ENCODE measurements around the gene LRRK1. TPM values are rescaled to one million over a fixed set of nuclear protein-coding genes. Genes with fewer than 3 reads are reported as not detected.

The LRRK1 gene
- polyA plus RNA-seq, 2 of the 4 experiments (the other 2 are of a cell fraction) = 12.2 to 17.7 TPM

DNA sequence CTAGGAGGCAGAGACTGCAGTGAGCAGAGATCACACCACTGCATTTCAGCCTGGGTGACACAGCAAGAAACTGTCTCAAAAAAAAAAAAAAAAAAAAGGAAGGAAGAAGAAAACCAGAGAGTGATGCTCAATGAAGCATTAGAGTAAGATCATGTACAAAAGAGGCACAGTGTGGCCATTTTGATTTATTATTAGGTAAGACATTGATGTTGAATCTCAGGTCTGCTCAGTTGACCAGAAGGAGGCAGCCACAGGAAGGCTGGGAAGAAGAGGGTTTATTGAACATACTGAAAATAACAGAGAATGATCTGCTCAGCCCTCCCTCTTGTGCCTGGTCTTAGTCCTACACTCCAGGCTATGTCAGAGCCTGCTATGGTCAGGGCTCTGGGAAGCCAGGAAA is 15.6 kb downstream of the LRRK1 start:
- POLR2A ChIA-PET = no interaction called here
- no peak for TF ChIP-seq SREBF2 (IDR thresholded peaks at IDR 0.05)
- no peak for TF ChIP-seq PHF8 (IDR thresholded peaks at IDR 0.05; ENCODE audit: borderline replicate concordance, low read depth)
- no peak for TF ChIP-seq FOSL2 (IDR thresholded peaks at IDR 0.05)
- TF ChIP-seq FOSL2 (CRISPR knock-in tag; IDR thresholded peaks at IDR 0.05) = no peak
- TF ChIP-seq RNF2 (IDR thresholded peaks at IDR 0.05; ENCODE audit: borderline replicate concordance, low read depth) = no peak
- no peak for TF ChIP-seq USF2 (IDR thresholded peaks at IDR 0.05)
- TF ChIP-seq HEYL (CRISPR knock-in tag; IDR thresholded peaks at IDR 0.05) = no peak
- no peak for TF ChIP-seq RFX5 (IDR thresholded peaks at IDR 0.05)
- TF ChIP-seq CEBPB (IDR thresholded peaks at IDR 0.05) = no peak
- peak in 1 of 2 experiments; percentile 41; a peak in 2 of 5 replicates for TF ChIP-seq RAD21 (conservative IDR thresholded peaks at IDR 0.05 in 1 of 2, IDR thresholded peaks at IDR 0.05 in 1 of 2)
- TF ChIP-seq NFE2L2 (conservative IDR thresholded peaks at IDR 0.05; ENCODE audit: low read length) = no peak
- TF ChIP-seq, protein P1, sequence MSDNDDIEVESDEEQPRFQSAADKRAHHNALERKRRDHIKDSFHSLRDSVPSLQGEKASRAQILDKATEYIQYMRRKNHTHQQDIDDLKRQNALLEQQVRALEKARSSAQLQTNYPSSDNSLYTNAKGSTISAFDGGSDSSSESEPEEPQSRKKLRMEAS (IDR thresholded peaks at IDR 0.05) = no peak
- TF ChIP-seq HDAC2 (IDR thresholded peaks at IDR 0.05) = no peak
- no peak for TF ChIP-seq ZC3H11A (IDR thresholded peaks at IDR 0.05)
- no peak for TF ChIP-seq BHLHE40 (IDR thresholded peaks at IDR 0.05; ENCODE audit: low read depth, low read length)
- TF ChIP-seq TP53 (CRISPR knock-in tag; IDR thresholded peaks at IDR 0.05) = no peak
- peak; percentile 7; the same call in 1 of the 3 replicates for TF ChIP-seq CTCF (IDR thresholded peaks at IDR 0.05)
- TF ChIP-seq HOXA7 (CRISPR knock-in tag; IDR thresholded peaks at IDR 0.05) = no peak
- TF ChIP-seq TFCP2L1 (CRISPR knock-in tag; IDR thresholded peaks at IDR 0.05) = no peak
- 0 out of 3 replicates have a peak, but pooled peaks have one; percentile 12 for TF ChIP-seq SMC3 (IDR thresholded peaks at IDR 0.05)
- TF ChIP-seq HOXB13 (CRISPR knock-in tag; IDR thresholded peaks at IDR 0.05; ENCODE audit: low read depth) = no peak
- Histone ChIP-seq H3K4me1 (peaks cover 9% of the 10 kb centered on the region; the same call in 2 of the 3 replicates), H3K4me3 (no peak overlapping the region), H3K27ac (peak overlapping the region in 1 of 2 experiments; percentile 29; a peak in 2 of 6 replicates), H3K9me3 (no peaks in the 10 kb centered on the region), H3K4me2 (no peak overlapping the region)
- peak; percentile 85 to 88 for ATAC-seq
- no peak for FAIRE-seq
- CTCF ChIA-PET = interaction anchor here (1.2 to 5.9 kb wide), 5 partner anchors 10 to 76 kb away, joined by 3 to 50 read pairs (median 4); partner anchors contain the start of gene LRRK1
- peak in 1 of 2 experiments; percentile 58 for DNase-seq (ENCODE audit: low read depth in 1 of 2, low spot score in 1 of 2)

- peaks cover 8% of the 10 kb centered on the region; the same call in 2 of the 3 replicates for H3K4me1 ChIP-seq
- WGBS (ENCODE audit: missing lambda C conversion rate) = 90% methylated on average over 4 of the region's 4 CpGs
- ChIA-PET POLR2A (no interaction called here), CTCF (interaction anchor here (1.6 to 5.9 kb wide), 2 partner anchors 18 to 70 kb away, joined by 12 to 50 read pairs; partner anchors contain the start of gene LRRK1)
- FAIRE-seq (no peak), ATAC-seq (no peak), DNase-seq (ENCODE audit: low read depth in 1 of 2, low spot score in 1 of 2) (no peak)
- TF ChIP-seq ATOH8 (CRISPR knock-in tag; IDR thresholded peaks at IDR 0.05; ENCODE audit: low read depth) (no peak), FOXS1 (CRISPR knock-in tag; IDR thresholded peaks at IDR 0.05) (no peak), SMC3 (IDR thresholded peaks at IDR 0.05) (no peak), HMGXB4 (CRISPR knock-in tag; IDR thresholded peaks at IDR 0.05; ENCODE audit: borderline replicate concordance) (no peak), EHF (CRISPR knock-in tag; IDR thresholded peaks at IDR 0.05) (no peak), RCOR1 (IDR thresholded peaks at IDR 0.05; ENCODE audit: low read depth, low read length) (no peak), RARB (CRISPR knock-in tag; IDR thresholded peaks at IDR 0.05) (no peak), HOXA7 (CRISPR knock-in tag; IDR thresholded peaks at IDR 0.05) (no peak), GATA3 (IDR thresholded peaks at IDR 0.05; ENCODE audit: borderline replicate concordance) (no peak), ZSCAN20 (CRISPR knock-in tag; IDR thresholded peaks at IDR 0.05) (no peak), MYC (IDR thresholded peaks at IDR 0.05; ENCODE audit: borderline replicate concordance, low read length) (no peak), CBX2 (IDR thresholded peaks at IDR 0.05; ENCODE audit: borderline replicate concordance, low read depth) (no peak), RNF2 (IDR thresholded peaks at IDR 0.05; ENCODE audit: borderline replicate concordance, low read depth) (no peak), ZFP36 (IDR thresholded peaks at IDR 0.05; ENCODE audit: borderline replicate concordance, partially characterized antibody) (no peak), MAFK (IDR thresholded peaks at IDR 0.05; ENCODE audit: partially characterized antibody) (no peak), KDM1A (IDR thresholded peaks at IDR 0.05; ENCODE audit: low read depth) (no peak), MAZ (IDR thresholded peaks at IDR 0.05; ENCODE audit: borderline replicate concordance, low read depth, low read length) (no peak), SREBF2 (IDR thresholded peaks at IDR 0.05) (no peak)
- H3K4me2 ChIP-seq = no peak overlapping the region
- H3K27ac ChIP-seq = no peak overlapping the region
- H3K9me3 ChIP-seq = no peaks in the 10 kb centered on the region
- H3K4me3 ChIP-seq = no peak overlapping the region
Measured at GRCh38 chr15:100937171-100937570, 18.0 kb downstream of the LRRK1 start.

All from A549 (cell line).